PC-3 (cell line): ENCODE data around the gene RIMBP3C.
"Not testable (repeated sequence)": the region's sequence is repeated elsewhere in the genome, so short reads cannot be mapped to it uniquely, and the experiment has no call there.

Experiments used
- CTCF ChIP-seq: fragments of 300-600 bp; sonication (generic); conservative IDR thresholded peaks from 2 replicates; pipeline ENCODE4 v1.5.1; 2017; ENCODE audit warnings: antibody characterized with exemption, low read depth, mild to moderate bottlenecking, low read length
- EZH2 ChIP-seq: fragments of 300-600 bp; sonication (generic); IDR thresholded peaks from one replicate; pipeline ENCODE4 v1.6.1; 2017; ENCODE audit warnings: antibody characterized with exemption, mild to moderate bottlenecking, low read length; ENCODE audit not compliant: unreplicated experiment
- EZH2phosphoT487 ChIP-seq: fragments of 300-600 bp; sonication (generic); IDR thresholded peaks from 2 replicates; pipeline ENCODE4 v1.6.1; 2018; ENCODE audit warnings: mild to moderate bottlenecking, antibody characterized with exemption, low read length, borderline replicate concordance

DNA sequence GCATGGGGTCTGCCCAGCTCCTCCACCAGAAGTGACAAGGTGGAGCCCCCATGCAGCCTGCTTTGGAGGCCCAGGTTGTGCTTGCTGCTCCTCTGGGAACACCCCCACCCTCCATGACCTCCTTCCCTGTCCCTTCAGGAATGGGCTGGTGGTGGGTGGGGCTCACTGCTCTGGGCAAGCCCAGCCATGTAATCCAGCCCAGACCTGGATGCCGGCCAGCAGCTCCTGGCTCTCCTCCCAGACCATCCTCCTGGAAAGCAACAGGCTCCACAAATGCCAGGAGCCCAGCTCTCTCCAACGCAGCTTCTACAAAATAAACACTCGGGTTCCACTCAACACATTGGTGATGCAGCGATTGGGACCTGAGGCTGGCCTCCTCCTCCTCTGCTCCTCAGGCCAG is 53.3 kb downstream of the RIMBP3C start:
- not testable (repeated sequence) for TF ChIP-seq CTCF, EZH2phosphoT487, EZH2
